Choroid plexus epithelial cell (primary cell): ENCODE data around the gene CTU1.

ENCODE experiments used
- DNase-seq: peaks from one replicate; pipeline ENCODE4 v3.0.0-alpha.2; 2010; ENCODE audit warnings: low read depth
- H3K4me3 ChIP-seq: 2 replicates; pipeline ENCODE4 v1.5.1; 2011; ENCODE audit warnings: low read depth, mild to moderate bottlenecking, control low read depth, low read length, moderate library complexity
- TF ChIP-seq, protein P1 (sequence below): conservative IDR thresholded peaks from 2 replicates; pipeline ENCODE4 v1.5.1; 2011; ENCODE audit warnings: low read depth, mild to moderate bottlenecking, control low read depth, inconsistent platforms, low read length, moderate library complexity

The CTU1 gene

DNA sequence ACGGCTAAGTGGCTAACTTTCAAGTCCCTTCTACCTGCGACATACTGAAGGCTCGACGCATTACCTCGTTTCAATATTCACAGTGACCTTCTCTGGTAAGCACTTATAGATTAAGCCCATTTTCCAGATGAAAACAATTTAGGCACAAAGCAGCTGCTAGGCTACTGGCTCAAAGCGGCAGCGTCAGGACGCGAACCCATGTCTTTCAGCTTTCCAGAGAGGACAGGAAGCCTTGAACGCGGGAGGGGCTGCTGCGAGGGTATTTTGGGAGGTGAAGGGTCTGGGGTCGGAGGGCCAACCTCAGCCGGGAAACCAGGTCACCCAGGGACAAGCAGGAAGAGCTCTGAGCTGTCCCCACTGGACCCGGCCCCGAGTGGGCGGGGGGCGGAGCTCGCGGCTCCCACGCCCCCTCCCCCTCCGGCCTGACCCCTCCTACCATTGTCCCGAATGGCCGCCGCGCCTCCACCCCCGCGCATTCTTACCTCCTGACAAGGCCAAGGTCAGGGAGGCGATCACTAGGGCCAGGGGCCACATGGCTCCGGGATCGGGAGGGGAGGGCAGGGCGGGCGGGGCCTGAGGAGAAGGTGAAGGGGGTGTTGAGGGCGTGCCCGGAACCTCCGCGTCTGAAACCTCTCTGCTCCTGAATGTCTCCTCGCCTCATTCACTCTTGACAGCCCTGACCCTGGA lies 43.5 kb downstream of the CTU1 start, which contains the start of gene KLK13:
Gene KLK13 (minus strand): TSS at position 559 of the 687 bp plus-strand sequence. CDS start 25 bp downstream, at position 534.
- TF ChIP-seq, protein P1, sequence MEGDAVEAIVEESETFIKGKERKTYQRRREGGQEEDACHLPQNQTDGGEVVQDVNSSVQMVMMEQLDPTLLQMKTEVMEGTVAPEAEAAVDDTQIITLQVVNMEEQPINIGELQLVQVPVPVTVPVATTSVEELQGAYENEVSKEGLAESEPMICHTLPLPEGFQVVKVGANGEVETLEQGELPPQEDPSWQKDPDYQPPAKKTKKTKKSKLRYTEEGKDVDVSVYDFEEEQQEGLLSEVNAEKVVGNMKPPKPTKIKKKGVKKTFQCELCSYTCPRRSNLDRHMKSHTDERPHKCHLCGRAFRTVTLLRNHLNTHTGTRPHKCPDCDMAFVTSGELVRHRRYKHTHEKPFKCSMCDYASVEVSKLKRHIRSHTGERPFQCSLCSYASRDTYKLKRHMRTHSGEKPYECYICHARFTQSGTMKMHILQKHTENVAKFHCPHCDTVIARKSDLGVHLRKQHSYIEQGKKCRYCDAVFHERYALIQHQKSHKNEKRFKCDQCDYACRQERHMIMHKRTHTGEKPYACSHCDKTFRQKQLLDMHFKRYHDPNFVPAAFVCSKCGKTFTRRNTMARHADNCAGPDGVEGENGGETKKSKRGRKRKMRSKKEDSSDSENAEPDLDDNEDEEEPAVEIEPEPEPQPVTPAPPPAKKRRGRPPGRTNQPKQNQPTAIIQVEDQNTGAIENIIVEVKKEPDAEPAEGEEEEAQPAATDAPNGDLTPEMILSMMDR: no peak
- DNase-seq: no peak
- no peak within 1 kb of the TSS for H3K4me3 ChIP-seq

DNA sequence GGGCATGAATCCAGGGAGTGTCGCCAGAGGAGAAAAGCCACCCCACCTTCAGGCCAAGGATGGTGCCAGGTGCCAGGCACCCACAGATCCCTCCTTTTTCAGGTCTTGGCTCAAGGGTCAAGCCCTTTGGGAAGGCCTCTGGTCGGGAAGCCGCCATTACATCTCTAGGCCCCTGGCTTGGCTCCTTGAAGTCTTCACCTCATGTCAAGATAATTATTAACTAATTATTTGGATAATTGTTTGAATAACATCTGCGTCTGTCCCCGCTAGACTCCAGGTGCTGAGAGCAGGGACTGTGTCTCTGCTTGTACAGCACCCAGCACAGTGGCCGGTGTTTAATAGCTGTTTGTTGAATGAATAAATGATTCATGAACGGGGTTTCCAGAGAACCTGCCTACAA lies 44.5 kb downstream of the CTU1 start:
- H3K4me3 ChIP-seq: no peak overlapping the region
- TF ChIP-seq, protein P1: no peak
- no peak for DNase-seq

DNA sequence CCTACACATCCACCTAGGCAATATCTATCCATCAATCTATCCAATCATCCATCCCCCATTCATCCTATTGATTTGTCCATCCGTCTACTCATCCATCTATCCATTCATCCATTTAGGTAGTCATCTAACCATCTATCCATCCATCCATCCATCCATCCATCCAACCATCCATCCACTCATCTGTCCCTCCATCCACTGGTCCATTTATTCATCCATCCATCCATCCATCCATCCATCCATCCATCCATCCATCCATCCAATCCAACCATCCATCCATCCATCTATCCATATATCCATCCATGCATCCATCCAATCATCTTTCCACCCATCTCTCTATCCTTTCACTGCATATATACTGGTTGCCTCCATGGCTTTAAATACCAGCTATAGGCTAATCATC lies 47.2 kb downstream of the CTU1 start:
- DNase-seq: no peak
- TF ChIP-seq, protein P1: no peak
- no peak overlapping the region for H3K4me3 ChIP-seq

DNA sequence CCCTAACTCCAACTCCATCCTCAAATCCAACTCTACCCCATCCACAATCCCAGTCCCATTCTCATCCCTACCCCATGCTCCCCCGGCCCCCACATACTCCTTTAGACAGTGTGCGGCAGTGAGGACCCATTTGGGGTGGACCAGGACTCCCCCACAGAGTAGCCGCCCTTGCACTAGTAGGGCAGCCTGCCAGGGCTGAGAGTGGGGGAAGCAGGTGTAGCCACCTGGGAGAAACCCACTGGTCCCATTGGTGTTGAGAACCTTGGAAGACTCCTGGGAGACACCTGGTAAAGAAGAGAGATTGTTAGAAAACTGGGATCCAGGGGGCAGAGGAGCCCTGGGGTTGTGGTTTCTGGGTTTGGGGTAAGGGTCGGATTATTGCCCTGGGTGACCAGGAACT lies 47.9 kb downstream of the CTU1 start:
- TF ChIP-seq, protein P1: no peak
- H3K4me3 ChIP-seq: no peak overlapping the region
- DNase-seq: no peak

DNA sequence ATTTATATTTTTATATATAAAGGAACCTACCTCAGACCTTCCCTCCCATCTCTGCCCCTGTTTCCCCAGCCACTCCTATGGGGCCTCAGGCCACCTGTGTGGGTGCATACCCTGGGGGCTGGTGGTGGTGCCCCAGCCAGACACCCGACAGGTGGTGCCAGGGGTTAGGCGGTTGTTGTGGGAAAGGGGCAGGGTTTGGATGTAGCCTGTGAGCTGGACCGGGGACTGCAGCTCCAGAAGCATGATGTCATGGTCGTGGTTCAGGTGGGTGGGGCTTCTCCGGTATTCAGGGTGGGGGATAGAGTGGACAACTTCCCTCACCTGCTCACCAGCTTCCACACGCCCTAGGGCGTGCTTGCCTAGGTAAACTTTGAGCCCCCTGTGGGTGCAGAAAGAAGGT lies 48.5 kb downstream of the CTU1 start:
- H3K4me3 ChIP-seq: no peak overlapping the region
- DNase-seq: no peak
- TF ChIP-seq, protein P1: no peak

DNA sequence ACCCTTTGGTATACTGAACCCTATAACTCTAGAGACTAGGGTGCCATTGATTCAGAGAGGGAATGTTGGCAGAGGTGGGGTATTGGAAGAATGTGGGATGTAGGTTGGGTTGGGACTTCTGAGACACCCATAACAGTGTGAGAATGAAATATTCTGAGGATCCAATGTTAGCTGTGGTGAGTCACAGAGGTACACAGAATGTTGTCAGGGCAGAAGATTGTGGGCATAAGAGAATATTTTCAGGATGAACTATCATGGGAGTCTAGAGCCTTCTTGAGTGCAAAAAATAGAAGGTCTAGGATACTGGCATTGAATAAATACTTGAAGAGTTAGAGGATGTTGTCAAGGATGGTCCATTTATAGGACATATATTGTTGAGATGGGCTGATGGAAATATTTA lies 52.3 kb downstream of the CTU1 start:
- no peak for DNase-seq
- TF ChIP-seq, protein P1: no peak
- no peak overlapping the region for H3K4me3 ChIP-seq
